ENCODE measurements around the gene CENPV. TPM values are rescaled to one million over a fixed set of nuclear protein-coding genes. Genes with fewer than 3 reads are reported as not detected.

CENPV gene
- total RNA-seq, 1 donor from 2014 or later, result 13.2 TPM

GRCh38 chr17:16364625-16365024, 11.4 kb upstream of the CENPV start:
- H3K4me3 Mint-ChIP-seq (ENCODE audit: unreplicated experiment), result no peak overlapping the region
- TF ChIP-seq, protein P1, sequence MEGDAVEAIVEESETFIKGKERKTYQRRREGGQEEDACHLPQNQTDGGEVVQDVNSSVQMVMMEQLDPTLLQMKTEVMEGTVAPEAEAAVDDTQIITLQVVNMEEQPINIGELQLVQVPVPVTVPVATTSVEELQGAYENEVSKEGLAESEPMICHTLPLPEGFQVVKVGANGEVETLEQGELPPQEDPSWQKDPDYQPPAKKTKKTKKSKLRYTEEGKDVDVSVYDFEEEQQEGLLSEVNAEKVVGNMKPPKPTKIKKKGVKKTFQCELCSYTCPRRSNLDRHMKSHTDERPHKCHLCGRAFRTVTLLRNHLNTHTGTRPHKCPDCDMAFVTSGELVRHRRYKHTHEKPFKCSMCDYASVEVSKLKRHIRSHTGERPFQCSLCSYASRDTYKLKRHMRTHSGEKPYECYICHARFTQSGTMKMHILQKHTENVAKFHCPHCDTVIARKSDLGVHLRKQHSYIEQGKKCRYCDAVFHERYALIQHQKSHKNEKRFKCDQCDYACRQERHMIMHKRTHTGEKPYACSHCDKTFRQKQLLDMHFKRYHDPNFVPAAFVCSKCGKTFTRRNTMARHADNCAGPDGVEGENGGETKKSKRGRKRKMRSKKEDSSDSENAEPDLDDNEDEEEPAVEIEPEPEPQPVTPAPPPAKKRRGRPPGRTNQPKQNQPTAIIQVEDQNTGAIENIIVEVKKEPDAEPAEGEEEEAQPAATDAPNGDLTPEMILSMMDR (IDR thresholded peaks at IDR 0.05), result no peak
- H3K27ac Mint-ChIP-seq (ENCODE audit: unreplicated experiment), result no peak overlapping the region
- H3K9me3 Mint-ChIP-seq (ENCODE audit: unreplicated experiment), result no peaks in the 10 kb centered on the region
- no peaks in the 10 kb centered on the region for H3K27me3 Mint-ChIP-seq (ENCODE audit: unreplicated experiment)
- no peaks in the 10 kb centered on the region for H3K36me3 Mint-ChIP-seq (ENCODE audit: unreplicated experiment)
- no peak for DNase-seq (ENCODE audit: extremely low spot score, unreplicated experiment)
- no peaks in the 10 kb centered on the region for H3K4me1 Mint-ChIP-seq (ENCODE audit: unreplicated experiment)

- Mint-ChIP-seq H3K4me1 (ENCODE audit: unreplicated experiment) (no peaks in the 10 kb centered on the region), H3K9me3 (ENCODE audit: unreplicated experiment) (no peaks in the 10 kb centered on the region), H3K4me3 (ENCODE audit: unreplicated experiment) (no peak overlapping the region), H3K27me3 (ENCODE audit: unreplicated experiment) (no peaks in the 10 kb centered on the region), H3K36me3 (ENCODE audit: unreplicated experiment) (no peaks in the 10 kb centered on the region), H3K27ac (ENCODE audit: unreplicated experiment) (no peak overlapping the region)
- DNase-seq (ENCODE audit: extremely low spot score, unreplicated experiment), result no peak
- TF ChIP-seq, protein P1 (IDR thresholded peaks at IDR 0.05), result peak; percentile 90
Measured at GRCh38 chr17:16363749-16364536, 10.7 kb upstream of the CENPV start.

DNA sequence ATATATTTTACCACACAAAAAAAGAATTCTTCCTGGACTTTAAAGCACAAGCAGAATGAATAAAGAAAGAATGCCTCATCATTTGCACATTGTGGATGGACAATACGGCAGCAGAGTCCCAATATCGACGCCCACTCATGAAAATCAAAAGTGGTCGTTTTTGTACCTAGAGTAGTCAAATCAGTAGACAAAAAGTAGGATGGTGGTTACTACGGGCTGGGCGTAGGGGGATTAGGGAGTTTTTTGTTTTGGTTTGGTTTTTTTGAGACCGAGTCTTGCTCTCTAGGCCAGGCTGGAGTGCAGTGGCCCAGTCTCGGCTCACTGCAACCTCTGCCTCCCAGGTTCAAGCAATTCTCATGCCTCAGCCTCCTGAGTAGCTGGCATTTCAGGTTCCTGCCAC, 8.6 kb upstream of the CENPV start:
- H3K9me3 Mint-ChIP-seq (ENCODE audit: unreplicated experiment), result no peaks in the 10 kb centered on the region
- no peak overlapping the region for H3K4me3 Mint-ChIP-seq (ENCODE audit: unreplicated experiment)
- TF ChIP-seq, protein P1 (IDR thresholded peaks at IDR 0.05), result no peak
- peaks cover 8% of the 10 kb centered on the region for H3K27me3 Mint-ChIP-seq (ENCODE audit: unreplicated experiment)
- H3K27ac Mint-ChIP-seq (ENCODE audit: unreplicated experiment), result no peak overlapping the region
- H3K36me3 Mint-ChIP-seq (ENCODE audit: unreplicated experiment), result no peaks in the 10 kb centered on the region
- no peaks in the 10 kb centered on the region for H3K4me1 Mint-ChIP-seq (ENCODE audit: unreplicated experiment)
- no peak for DNase-seq (ENCODE audit: extremely low spot score, unreplicated experiment)

DNA sequence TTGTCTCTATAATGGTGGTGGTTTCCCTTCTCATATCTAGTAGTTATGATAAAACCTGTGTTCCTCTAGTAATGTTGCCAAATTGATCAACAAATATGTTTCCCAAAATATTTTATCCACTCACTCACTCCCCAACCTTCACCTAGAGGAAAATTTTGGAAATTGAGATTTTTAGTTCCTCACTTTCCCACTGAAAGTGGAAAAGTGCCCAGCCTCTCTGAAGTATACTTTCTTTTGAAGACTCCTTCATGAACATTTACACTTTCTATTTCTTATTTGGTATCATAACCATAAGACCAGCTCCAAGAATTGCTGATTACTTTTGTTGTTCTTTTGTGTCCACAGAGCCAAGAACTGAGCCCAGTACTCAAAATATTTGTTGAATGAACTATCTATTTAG, 5.1 kb upstream of the CENPV start:
- Mint-ChIP-seq H3K4me1 (ENCODE audit: unreplicated experiment) (peaks cover 3% of the 10 kb centered on the region), H3K27ac (ENCODE audit: unreplicated experiment) (no peak overlapping the region), H3K36me3 (ENCODE audit: unreplicated experiment) (no peaks in the 10 kb centered on the region), H3K27me3 (ENCODE audit: unreplicated experiment) (peaks cover 10% of the 10 kb centered on the region), H3K9me3 (ENCODE audit: unreplicated experiment) (no peaks in the 10 kb centered on the region), H3K4me3 (ENCODE audit: unreplicated experiment) (no peak overlapping the region)
- TF ChIP-seq, protein P1 (IDR thresholded peaks at IDR 0.05), result no peak
- DNase-seq (ENCODE audit: extremely low spot score, unreplicated experiment), result no peak

GRCh38 chr17:16354585-16354984, 1.3 kb upstream of the CENPV start:
- no peak for DNase-seq (ENCODE audit: extremely low spot score, unreplicated experiment)
- Mint-ChIP-seq H3K4me3 (ENCODE audit: unreplicated experiment) (peak overlapping the region; percentile 67), H3K9me3 (ENCODE audit: unreplicated experiment) (no peaks in the 10 kb centered on the region)

More at GRCh38 chr17:16354585-16354984, 1.3 kb upstream of the CENPV start:
- no peaks in the 10 kb centered on the region for H3K36me3 Mint-ChIP-seq (ENCODE audit: unreplicated experiment)
- H3K4me1 Mint-ChIP-seq (ENCODE audit: unreplicated experiment), result peaks cover 18% of the 10 kb centered on the region
- peaks cover 10% of the 10 kb centered on the region for H3K27me3 Mint-ChIP-seq (ENCODE audit: unreplicated experiment)
- no peak overlapping the region for H3K27ac Mint-ChIP-seq (ENCODE audit: unreplicated experiment)
- TF ChIP-seq, protein P1 (IDR thresholded peaks at IDR 0.05), result no peak
